ENCODE measurements around the gene FMO1.

GRCh38 chr1:171258943-171259342 lies 10.6 kb downstream of the FMO1 start:
- TF ChIP-seq POLR2AphosphoS5 (IDR thresholded peaks at IDR 0.05; ENCODE audit: low read depth, low read length) (no peak), TAF1 (IDR thresholded peaks at IDR 0.05; ENCODE audit: borderline replicate concordance, insufficient read depth, low read length) (no peak), SIN3A (IDR thresholded peaks at IDR 0.05; ENCODE audit: borderline replicate concordance, insufficient read depth, low read length) (no peak)

All from PFSK-1 (cell line).